ENCODE results near the gene AGGF1.
"Not testable (repeated sequence)": the region's sequence is repeated elsewhere in the genome, so short reads cannot be mapped to it uniquely, and the experiment has no call there.

The AGGF1 gene

DNA sequence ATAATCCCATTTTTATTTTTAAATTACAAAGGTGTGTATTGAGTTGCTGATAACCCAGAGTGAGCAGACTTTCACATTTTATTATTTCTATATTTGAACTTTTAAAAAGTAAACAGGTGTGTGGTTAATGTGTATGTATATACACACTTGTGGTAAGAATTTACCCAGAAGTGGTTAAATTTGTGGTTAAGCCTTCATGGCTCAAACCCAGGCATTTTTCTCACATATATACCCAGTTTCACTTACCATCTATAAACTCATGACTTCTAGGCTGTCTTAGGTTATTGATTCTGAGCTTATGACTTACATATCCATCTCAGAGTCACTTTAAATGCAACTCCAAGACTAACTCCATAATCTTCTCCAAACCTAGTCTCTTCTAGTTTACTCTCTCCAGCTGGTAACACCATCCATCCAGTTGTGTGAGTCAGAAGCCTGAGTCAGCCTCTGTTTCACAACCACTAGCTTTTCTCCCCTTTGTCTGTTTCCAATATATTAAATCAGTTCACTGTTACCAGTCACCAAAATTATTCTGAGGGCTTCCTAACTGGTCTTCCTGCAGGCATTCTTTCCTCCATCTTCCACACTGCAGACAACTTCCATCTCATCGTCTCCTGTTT lies 36.7 kb downstream of the AGGF1 start:
- peaks cover 18% of the 10 kb centered on the region for H3K36me3 ChIP-seq (ENCODE audit: control insufficient read depth, insufficient read depth, low read length)
- no peak overlapping the region for H3K27ac ChIP-seq (ENCODE audit: low read depth, low read length)
- no peak overlapping the region for H3K4me3 ChIP-seq (ENCODE audit: low read depth, low read length)
- peaks cover 5% of the 10 kb centered on the region for H3K4me1 ChIP-seq (ENCODE audit: control insufficient read depth, insufficient read depth, low read length)
- no peak overlapping the region for H3K9ac ChIP-seq (ENCODE audit: low read depth, low read length)
- H3K9me3 ChIP-seq (ENCODE audit: control insufficient read depth, insufficient read depth, low read length), result no peaks in the 10 kb centered on the region
- no peaks in the 10 kb centered on the region for H3K27me3 ChIP-seq (ENCODE audit: control insufficient read depth, insufficient read depth, low read length)

- Histone ChIP-seq H3K36me3 (ENCODE audit: control insufficient read depth, insufficient read depth, low read length) (no peaks in the 10 kb centered on the region), H3K27ac (ENCODE audit: low read depth, low read length) (no peak overlapping the region), H3K9ac (ENCODE audit: low read depth, low read length) (no peak overlapping the region), H3K27me3 (ENCODE audit: control insufficient read depth, insufficient read depth, low read length) (no peaks in the 10 kb centered on the region), H3K4me1 (ENCODE audit: control insufficient read depth, insufficient read depth, low read length) (peaks cover 10% of the 10 kb centered on the region), H3K9me3 (ENCODE audit: control insufficient read depth, insufficient read depth, low read length) (no peaks in the 10 kb centered on the region), H3K4me3 (ENCODE audit: low read depth, low read length) (no peak overlapping the region)
Measured at GRCh38 chr5:77073667-77074066, 43.5 kb downstream of the AGGF1 start.

DNA sequence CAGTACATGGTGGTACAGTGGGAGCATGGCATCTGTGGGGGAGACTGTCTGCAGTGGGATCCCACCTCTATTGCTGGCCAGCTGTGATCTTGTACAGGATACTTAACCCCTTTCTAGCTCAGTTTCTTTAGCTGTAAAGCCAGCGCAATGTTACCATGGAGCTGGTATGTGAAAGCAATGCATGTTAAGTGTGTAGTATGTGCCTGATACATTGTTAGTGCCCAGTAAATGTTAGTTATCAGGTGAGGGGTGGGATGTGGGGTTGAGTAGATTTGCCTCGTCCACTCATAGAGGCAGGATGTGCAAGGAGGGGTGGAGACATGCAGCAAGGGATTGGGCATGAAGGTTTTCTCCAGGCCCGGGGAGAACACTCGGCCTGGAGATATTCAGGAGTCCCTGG lies 44.5 kb downstream of the AGGF1 start:
- Histone ChIP-seq H3K36me3 (ENCODE audit: control insufficient read depth, insufficient read depth, low read length) (no peaks in the 10 kb centered on the region), H3K4me3 (ENCODE audit: low read depth, low read length) (no peak overlapping the region), H3K27me3 (ENCODE audit: control insufficient read depth, insufficient read depth, low read length) (no peaks in the 10 kb centered on the region)

DNA sequence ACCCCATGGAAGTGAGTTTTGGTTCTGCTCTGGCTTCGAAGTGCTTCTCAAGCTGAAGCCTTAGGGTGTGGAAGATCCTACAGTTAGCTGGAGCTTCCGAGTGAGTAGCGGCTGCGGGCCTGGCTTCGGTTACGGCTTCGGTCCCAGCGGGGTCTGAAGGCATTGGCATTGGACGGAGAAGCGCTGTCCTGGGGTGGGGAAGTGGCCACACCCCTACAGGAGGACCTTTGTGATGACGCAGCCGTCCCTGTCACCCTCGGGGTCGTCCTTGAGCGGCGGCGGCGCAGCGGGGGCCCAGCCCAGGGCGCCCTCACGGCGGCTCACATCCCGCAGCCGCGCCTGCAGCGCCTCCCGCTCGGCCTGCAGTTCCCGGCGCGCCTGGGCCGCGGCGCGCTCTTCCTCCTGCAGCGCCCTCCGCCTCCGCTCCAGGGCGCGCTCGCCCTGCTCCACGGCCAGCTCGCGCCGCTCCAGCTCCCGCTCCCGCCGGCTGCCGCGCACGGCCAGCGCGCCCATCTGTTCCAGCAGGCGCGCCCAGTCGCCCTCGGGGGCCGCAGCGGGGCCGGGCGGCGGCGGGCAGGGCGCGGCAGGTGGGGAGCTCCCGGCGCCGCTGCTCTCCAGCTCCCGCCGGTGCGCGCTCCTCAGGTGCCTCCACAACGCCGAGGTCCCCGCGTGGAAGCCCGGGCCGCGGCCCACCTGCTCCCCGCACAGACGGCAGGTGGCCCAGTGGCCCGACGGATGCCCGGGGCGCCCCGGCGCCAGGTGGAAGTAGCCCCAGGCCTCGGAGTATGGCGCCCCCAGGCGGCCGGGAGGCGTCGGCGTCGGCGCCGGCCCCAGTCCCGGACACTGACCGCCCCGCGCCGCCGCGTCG lies 47.0 kb downstream of the AGGF1 start:
- Histone ChIP-seq H3K9ac (ENCODE audit: low read depth, low read length) (peak overlapping the region; percentile 52; the same call in 1 of the 2 replicates), H3K36me3 (ENCODE audit: control insufficient read depth, insufficient read depth, low read length) (no peaks in the 10 kb centered on the region), H3K27ac (ENCODE audit: low read depth, low read length) (no peak overlapping the region), H3K4me1 (ENCODE audit: control insufficient read depth, insufficient read depth, low read length) (peaks cover 10% of the 10 kb centered on the region), H3K27me3 (ENCODE audit: control insufficient read depth, insufficient read depth, low read length) (no peaks in the 10 kb centered on the region), H3K9me3 (ENCODE audit: control insufficient read depth, insufficient read depth, low read length) (no peaks in the 10 kb centered on the region), H3K4me3 (ENCODE audit: low read depth, low read length) (peak overlapping the region; percentile 71)

More for the DNA sequence above, 44.5 kb downstream of the AGGF1 start:
- no peak overlapping the region for H3K9ac ChIP-seq (ENCODE audit: low read depth, low read length)
- no peaks in the 10 kb centered on the region for H3K9me3 ChIP-seq (ENCODE audit: control insufficient read depth, insufficient read depth, low read length)
- no peak overlapping the region for H3K27ac ChIP-seq (ENCODE audit: low read depth, low read length)
- peaks cover 10% of the 10 kb centered on the region for H3K4me1 ChIP-seq (ENCODE audit: control insufficient read depth, insufficient read depth, low read length)

- no peak overlapping the region for H3K9ac ChIP-seq (ENCODE audit: low read depth, low read length)
- no peaks in the 10 kb centered on the region for H3K27me3 ChIP-seq (ENCODE audit: control insufficient read depth, insufficient read depth, low read length)
- H3K27ac ChIP-seq (ENCODE audit: low read depth, low read length), result no peak overlapping the region
- peaks cover 10% of the 10 kb centered on the region for H3K4me1 ChIP-seq (ENCODE audit: control insufficient read depth, insufficient read depth, low read length)
- peak overlapping the region; percentile 71 for H3K4me3 ChIP-seq (ENCODE audit: low read depth, low read length)
- no peaks in the 10 kb centered on the region for H3K9me3 ChIP-seq (ENCODE audit: control insufficient read depth, insufficient read depth, low read length)
- no peaks in the 10 kb centered on the region for H3K36me3 ChIP-seq (ENCODE audit: control insufficient read depth, insufficient read depth, low read length)
Measured at GRCh38 chr5:77077829-77078176, 47.6 kb downstream of the AGGF1 start.

DNA sequence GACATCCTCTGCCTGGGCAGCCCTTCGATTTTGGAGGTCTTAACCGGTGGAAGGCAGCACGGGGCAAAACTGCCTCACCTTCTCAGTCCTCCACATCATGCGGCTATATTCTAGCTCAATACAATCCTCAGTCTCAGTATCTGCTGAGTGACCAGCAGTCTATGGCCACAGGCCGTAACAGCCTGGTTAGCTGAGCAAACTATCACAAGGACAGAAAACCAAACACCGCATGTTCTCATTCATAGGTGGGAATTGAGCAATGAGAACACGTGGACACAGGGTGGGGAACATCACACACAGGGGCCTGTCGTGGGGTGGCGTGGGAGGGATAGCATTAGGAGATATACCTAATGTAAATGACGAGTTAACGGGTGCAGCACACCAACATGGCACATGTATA lies 50.3 kb downstream of the AGGF1 start:
- not testable (repeated sequence) for H3K27ac ChIP-seq (ENCODE audit: low read depth, low read length); H3K9ac ChIP-seq (ENCODE audit: low read depth, low read length); H3K9me3 ChIP-seq (ENCODE audit: control insufficient read depth, insufficient read depth, low read length); H3K27me3 ChIP-seq (ENCODE audit: control insufficient read depth, insufficient read depth, low read length); H3K36me3 ChIP-seq (ENCODE audit: control insufficient read depth, insufficient read depth, low read length); H3K4me3 ChIP-seq (ENCODE audit: low read depth, low read length)
- peaks cover 11% of the 10 kb centered on the region for H3K4me1 ChIP-seq (ENCODE audit: control insufficient read depth, insufficient read depth, low read length)

GRCh38 chr5:77080905-77081304 lies 50.7 kb downstream of the AGGF1 start:
- no peaks in the 10 kb centered on the region for H3K9me3 ChIP-seq (ENCODE audit: control insufficient read depth, insufficient read depth, low read length)
- H3K36me3 ChIP-seq (ENCODE audit: control insufficient read depth, insufficient read depth, low read length), result no peaks in the 10 kb centered on the region; the same call in 1 of the 2 replicates
- peaks cover 15% of the 10 kb centered on the region for H3K4me1 ChIP-seq (ENCODE audit: control insufficient read depth, insufficient read depth, low read length)
- H3K27me3 ChIP-seq (ENCODE audit: control insufficient read depth, insufficient read depth, low read length), result no peaks in the 10 kb centered on the region
- H3K9ac ChIP-seq (ENCODE audit: low read depth, low read length), result no peak overlapping the region
- no peak overlapping the region for H3K4me3 ChIP-seq (ENCODE audit: low read depth, low read length)
- H3K27ac ChIP-seq (ENCODE audit: low read depth, low read length), result no peak overlapping the region

- Histone ChIP-seq H3K9me3 (ENCODE audit: control insufficient read depth, insufficient read depth, low read length) (no peaks in the 10 kb centered on the region), H3K27ac (ENCODE audit: low read depth, low read length) (no peak overlapping the region), H3K4me3 (ENCODE audit: low read depth, low read length) (no peak overlapping the region), H3K9ac (ENCODE audit: low read depth, low read length) (no peak overlapping the region), H3K36me3 (ENCODE audit: control insufficient read depth, insufficient read depth, low read length) (no peaks in the 10 kb centered on the region; the same call in 1 of the 2 replicates), H3K4me1 (ENCODE audit: control insufficient read depth, insufficient read depth, low read length) (peaks cover 19% of the 10 kb centered on the region), H3K27me3 (ENCODE audit: control insufficient read depth, insufficient read depth, low read length) (no peaks in the 10 kb centered on the region)
Measured at GRCh38 chr5:77082280-77082679, 52.1 kb downstream of the AGGF1 start.

DNA sequence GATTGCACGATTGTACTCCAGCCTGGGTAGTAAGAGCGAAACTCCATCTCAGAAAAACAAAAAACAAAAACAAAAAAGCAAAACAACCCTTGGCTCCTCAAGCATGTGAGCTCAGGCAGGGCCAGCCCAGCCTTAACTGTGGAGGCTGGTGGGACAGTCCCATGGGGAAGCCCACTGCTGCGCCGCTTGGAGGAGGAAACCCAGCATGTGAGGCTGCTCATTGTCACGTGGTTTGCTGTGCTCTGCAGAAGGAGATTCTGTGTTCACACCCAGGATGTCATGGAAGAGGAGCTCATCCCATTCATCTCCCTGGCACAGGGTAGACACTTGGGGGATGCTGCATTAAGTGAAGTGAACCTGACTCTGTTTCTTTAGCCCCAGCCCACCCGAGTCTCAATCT lies 52.9 kb downstream of the AGGF1 start:
- no peak overlapping the region for H3K27ac ChIP-seq (ENCODE audit: low read depth, low read length)
- peaks cover 23% of the 10 kb centered on the region for H3K4me1 ChIP-seq (ENCODE audit: control insufficient read depth, insufficient read depth, low read length)
- H3K9me3 ChIP-seq (ENCODE audit: control insufficient read depth, insufficient read depth, low read length), result no peaks in the 10 kb centered on the region
- no peak overlapping the region for H3K4me3 ChIP-seq (ENCODE audit: low read depth, low read length)
- H3K36me3 ChIP-seq (ENCODE audit: control insufficient read depth, insufficient read depth, low read length), result no peaks in the 10 kb centered on the region; the same call in 1 of the 2 replicates
- H3K9ac ChIP-seq (ENCODE audit: low read depth, low read length), result no peak overlapping the region
- H3K27me3 ChIP-seq (ENCODE audit: control insufficient read depth, insufficient read depth, low read length), result no peaks in the 10 kb centered on the region

DNA sequence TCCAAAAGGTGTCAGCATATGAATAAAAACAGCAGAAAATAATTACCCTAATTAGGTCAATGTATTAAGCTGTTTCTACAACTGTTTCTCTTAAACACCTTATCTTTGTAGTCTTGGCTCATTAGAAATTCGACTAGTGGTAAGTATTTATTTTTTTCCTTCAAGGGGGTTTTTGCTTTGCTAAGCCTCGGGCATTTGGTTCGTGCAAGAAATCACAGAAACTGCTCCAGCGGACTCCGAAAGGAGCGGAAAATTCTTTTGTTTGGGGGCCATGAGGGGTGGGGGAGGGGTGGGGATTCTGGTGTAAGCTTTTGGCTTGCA lies 56.1 kb downstream of the AGGF1 start:
- Histone ChIP-seq H3K9me3 (ENCODE audit: control insufficient read depth, insufficient read depth, low read length) (no peaks in the 10 kb centered on the region), H3K4me1 (ENCODE audit: control insufficient read depth, insufficient read depth, low read length) (peaks cover 17% of the 10 kb centered on the region), H3K36me3 (ENCODE audit: control insufficient read depth, insufficient read depth, low read length) (no peaks in the 10 kb centered on the region; the same call in 1 of the 2 replicates), H3K27me3 (ENCODE audit: control insufficient read depth, insufficient read depth, low read length) (no peaks in the 10 kb centered on the region), H3K4me3 (ENCODE audit: low read depth, low read length) (peak overlapping the region; percentile 97), H3K27ac (ENCODE audit: low read depth, low read length) (peak overlapping the region; percentile 93), H3K9ac (ENCODE audit: low read depth, low read length) (peak overlapping the region; percentile 98)

- Histone ChIP-seq H3K9me3 (ENCODE audit: control insufficient read depth, insufficient read depth, low read length) (no peaks in the 10 kb centered on the region), H3K4me1 (ENCODE audit: control insufficient read depth, insufficient read depth, low read length) (peaks cover 17% of the 10 kb centered on the region), H3K36me3 (ENCODE audit: control insufficient read depth, insufficient read depth, low read length) (no peaks in the 10 kb centered on the region; the same call in 1 of the 2 replicates), H3K27me3 (ENCODE audit: control insufficient read depth, insufficient read depth, low read length) (no peaks in the 10 kb centered on the region), H3K4me3 (ENCODE audit: low read depth, low read length) (peak within 1 kb of the TSS; percentile 97), H3K9ac (ENCODE audit: low read depth, low read length) (peak within 1 kb of the TSS; percentile 98), H3K27ac (ENCODE audit: low read depth, low read length) (peak within 1 kb of the TSS; percentile 93)
Measured at GRCh38 chr5:77086689-77087483, 56.7 kb downstream of the AGGF1 start, which contains the start of gene ZBED3. ZBED3 (minus strand) TSS chr5:77087285; CDS start chr5:77077878, 9,407 bp downstream.
